HG03575 (cell line): ENCODE data around the gene SVIL.

ENCODE experiments used
- ATAC-seq: cut with Tn5 transposase; IDR thresholded peaks from one replicate; pipeline ENCODE4 v1.9.1; 2021; ENCODE audit not compliant: unreplicated experiment, insufficient number of reproducible peaks, low FRiP score; ENCODE audit errors: extremely low read depth

Gene SVIL

GRCh38 chr10:29634764-29635625 lies at the start of gene SVIL:
TSS of gene SVIL (minus strand) at chr10:29634971. CDS start at chr10:29555058, 79,913 bp downstream.
- no peak for ATAC-seq

- ATAC-seq = no peak
Measured at GRCh38 chr10:29681676-29682448, 47.1 kb upstream of the SVIL start.

- ATAC-seq = no peak
Measured at GRCh38 chr10:29680091-29680490, 45.3 kb upstream of the SVIL start.

GRCh38 chr10:29676732-29677131 lies 42.0 kb upstream of the SVIL start:
- no peak for ATAC-seq

- no peak for ATAC-seq
Measured at GRCh38 chr10:29675984-29676383, 41.2 kb upstream of the SVIL start.

- ATAC-seq = no peak
Measured at GRCh38 chr10:29671968-29672367, 37.2 kb upstream of the SVIL start.

GRCh38 chr10:29671228-29671780 lies 36.5 kb upstream of the SVIL start:
- ATAC-seq = no peak

- no peak for ATAC-seq
Measured at GRCh38 chr10:29670761-29671160, 36.0 kb upstream of the SVIL start.

- ATAC-seq = no peak
Measured at GRCh38 chr10:29669149-29669548, 34.4 kb upstream of the SVIL start.

- ATAC-seq = no peak
Measured at GRCh38 chr10:29668628-29669027, 33.9 kb upstream of the SVIL start.

- ATAC-seq = no peak
Measured at GRCh38 chr10:29667191-29667590, 32.4 kb upstream of the SVIL start.

GRCh38 chr10:29666201-29666600 lies 31.4 kb upstream of the SVIL start:
- no peak for ATAC-seq

GRCh38 chr10:29663718-29664117 lies 28.9 kb upstream of the SVIL start:
- no peak for ATAC-seq

GRCh38 chr10:29658984-29659965 lies 24.5 kb upstream of the SVIL start:
- ATAC-seq = peak; percentile 97

- ATAC-seq = no peak
Measured at GRCh38 chr10:29657719-29658274, 23.0 kb upstream of the SVIL start.

GRCh38 chr10:29656451-29656992 lies 21.8 kb upstream of the SVIL start:
- no peak for ATAC-seq

- ATAC-seq = no peak
Measured at GRCh38 chr10:29652192-29652591, 17.4 kb upstream of the SVIL start.

- ATAC-seq = no peak
Measured at GRCh38 chr10:29651767-29652166, 17.0 kb upstream of the SVIL start.
